ENCODE measurements around the gene TDRD3.

Gene TDRD3

DNA sequence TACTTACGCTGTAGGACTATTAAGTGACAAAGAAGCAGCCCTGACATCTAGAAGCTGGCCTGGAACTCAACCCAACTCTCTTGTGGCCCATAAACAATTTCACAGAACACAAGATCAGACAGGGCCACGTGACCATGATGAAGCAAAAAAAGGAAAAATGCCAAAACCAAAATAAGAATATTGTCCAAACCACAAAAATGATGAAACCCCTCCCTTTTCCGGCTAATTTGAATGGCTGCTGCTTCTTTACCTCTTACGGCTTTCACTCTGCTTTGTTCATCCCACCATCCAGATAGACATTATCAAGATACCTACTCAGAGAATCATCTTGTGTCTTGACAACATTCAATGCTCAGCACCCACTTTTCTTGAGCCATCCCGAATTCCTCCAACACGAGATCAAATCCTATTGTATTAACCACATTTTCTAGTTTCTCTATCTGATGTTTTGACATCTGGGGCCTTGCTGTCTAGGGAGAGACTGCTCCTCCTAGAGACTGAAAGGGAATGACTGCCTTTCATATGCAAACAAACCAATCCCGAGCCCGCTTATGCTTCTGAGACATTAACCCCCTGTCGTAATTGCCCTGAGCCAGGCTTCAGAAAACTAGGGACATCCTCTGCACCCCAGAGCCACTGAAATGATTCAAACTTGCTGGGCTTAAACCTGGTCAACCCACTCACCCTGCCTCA is 186.3 kb downstream of the TDRD3 start:
- DNase-seq: no peak

DNA sequence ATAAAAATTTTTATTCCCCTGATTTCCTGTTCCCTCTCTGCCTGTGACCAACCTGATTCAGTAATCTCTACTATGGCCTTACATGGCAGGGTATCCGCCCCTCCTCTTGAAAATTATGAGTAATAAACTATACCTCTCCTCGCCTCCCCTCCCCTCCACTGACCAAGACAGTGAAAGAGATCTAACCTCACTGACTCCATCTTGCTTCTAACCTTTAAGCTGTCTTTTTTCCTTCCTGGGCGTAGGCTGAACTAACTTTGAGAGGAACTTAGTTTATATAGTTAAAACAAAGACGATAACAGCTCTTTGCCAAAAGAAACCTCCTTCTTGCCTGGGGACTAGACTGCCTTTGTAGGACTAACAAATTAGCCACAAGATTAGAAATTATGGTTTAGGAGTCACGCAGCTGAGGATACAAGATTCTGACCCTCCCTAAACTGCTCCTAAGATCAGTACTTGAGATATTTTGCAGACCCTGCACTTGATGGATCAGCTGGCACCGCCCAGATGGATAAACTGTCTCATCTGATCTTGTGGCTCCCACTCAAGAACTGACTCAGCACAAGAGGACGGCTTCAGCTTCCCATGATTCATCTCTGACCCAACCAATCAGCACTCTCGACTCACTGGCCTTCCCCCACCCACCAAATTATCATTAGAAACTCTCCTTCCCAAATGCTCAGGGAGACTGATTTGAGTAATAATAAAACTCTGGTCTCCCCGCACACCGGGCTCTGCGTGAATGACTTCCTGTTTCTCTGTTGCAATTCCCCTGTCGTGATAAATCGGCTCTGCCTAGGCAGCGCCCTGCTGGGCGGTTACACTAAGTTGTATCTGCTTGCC is 187.1 kb downstream of the TDRD3 start:
- DNase-seq: no peak

DNA sequence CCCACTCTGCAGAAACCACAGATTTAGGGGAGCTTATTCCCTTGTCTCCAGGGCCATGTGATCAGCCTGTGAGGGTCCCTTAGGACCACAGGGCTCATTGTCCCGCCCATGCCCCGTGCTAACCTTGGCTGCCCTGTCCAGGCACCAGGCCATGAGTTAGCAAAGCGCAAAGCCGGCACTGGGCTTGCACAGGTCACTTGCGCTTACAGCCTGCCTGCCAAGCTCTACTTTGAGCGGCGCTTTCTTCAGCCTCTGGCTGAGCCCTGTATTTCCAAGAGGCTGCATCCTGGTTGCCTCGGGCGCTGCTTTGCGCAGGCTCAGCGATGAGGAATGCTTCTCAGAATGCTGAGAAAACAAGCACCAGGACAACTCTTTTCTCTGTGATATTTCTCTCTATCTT is 188.0 kb downstream of the TDRD3 start:
- DNase-seq: no peak

DNA sequence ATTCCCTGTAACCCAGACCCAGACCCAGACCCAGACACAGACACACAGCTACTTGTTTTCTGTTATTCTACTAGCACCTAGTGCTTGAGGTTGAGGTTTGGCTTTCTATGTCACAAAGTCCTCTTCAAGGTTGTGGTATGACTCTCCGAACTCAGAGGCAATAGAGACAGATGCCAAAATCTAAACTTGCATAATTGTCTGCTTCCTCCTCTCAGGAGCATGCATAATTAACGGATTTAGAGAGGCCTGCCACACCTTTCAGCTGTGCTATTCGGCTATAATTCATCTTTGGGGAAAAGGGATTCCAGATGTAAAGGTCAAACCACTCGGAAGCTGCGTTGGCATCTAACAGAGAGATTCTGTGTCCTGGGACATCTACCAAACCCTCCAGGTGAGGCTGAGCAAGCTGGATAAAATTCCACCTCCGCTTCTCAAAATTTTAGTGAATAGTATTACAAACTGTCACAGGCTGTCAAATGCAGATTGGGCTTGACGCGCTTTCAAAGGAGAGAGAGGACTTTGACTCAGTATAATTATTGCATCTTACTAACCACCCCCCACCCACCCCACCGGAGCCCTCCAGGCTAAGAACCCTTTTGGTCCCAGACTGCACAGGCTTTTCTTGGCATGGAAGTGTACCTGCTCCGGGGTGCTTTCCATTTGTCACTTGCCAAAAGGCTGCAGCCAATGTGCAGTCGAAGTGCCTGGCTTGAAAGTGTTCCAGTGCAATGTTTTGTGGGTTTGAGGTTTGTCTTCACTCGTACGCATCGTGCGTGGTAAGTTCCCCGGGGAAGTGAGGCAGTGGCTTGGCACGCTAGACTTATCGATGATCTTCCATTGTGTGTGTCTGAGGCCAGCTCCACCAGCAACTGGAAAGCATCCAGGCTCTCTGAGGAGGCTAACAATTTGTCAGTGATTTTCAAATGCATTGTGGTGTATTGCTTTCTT is 194.1 kb downstream of the TDRD3 start:
- no peak for DNase-seq

DNA sequence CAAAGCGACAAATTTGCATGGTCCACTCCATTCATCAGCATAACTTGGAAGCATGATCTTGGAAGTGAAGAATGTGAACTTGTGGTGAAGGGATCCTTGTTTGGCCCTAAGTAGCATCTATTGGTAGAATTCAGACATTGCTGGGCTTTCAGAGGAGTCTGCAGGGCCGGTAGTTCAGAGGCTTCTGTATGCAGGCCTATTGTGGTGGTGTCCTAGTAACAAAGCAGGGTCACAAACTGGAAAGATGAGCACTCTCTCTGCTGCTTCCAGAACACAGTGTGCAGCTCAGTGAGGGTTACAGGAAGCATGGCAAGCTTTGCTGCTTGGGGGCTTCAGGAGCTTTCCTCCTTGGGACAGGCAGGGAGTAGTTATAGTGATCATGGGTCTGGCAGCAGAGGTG is 206.0 kb downstream of the TDRD3 start:
- DNase-seq: no peak

DNA sequence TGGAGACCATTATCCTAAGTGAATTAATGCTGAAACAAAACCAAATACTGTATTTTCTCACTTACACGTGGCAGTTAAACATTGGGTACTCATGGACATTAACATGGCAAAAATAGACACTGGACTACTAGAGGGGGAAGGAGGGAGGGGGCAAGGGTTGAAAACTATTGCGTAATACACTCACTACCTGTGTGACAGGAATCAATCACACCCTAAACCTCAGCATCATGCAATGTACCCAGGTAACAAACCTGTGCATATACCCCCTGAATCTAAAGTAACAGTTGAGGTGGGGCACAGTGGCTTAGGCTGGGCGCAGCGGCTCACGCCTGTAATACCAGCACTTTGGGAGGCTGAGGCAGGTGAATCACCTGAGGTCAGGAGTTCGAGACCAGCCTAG is 207.0 kb downstream of the TDRD3 start:
- DNase-seq: no peak

DNA sequence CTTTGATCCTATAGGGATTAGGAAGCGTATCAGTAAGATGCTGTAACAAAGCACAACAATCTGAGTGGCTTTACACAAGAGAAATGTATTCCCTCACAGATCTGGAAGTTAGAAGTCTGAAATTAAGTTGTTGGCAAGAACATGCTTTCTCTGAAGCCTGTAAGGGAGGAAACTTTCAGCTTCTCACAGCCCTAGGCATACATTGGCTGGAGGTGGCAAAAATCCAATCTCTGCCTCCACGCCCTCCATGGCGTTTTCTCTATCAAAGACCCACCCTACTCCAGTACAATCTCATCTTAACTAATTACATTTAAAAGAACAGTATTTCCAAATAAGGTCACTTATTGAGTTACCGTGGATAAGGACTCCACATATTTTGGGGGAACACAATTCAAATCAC is 211.9 kb downstream of the TDRD3 start:
- no peak for DNase-seq

DNA sequence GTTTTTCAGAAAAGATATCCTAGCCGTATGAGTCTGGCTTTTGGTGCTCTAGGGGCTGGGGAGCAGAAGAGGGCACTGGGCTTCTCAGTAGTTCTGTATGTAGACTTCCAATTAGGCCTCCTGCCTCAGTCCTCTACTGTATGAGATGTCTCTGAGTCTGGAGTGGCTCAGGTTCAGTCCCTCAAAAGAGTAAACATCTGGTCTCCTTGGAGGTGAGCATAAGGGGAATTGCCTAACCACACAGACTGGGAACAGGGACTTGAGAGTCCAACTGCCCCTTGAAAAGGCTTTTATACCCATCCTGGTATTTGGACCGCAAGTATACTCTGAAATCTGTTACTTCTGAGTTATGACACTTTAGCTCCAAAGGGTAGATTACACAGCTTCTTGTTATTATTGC is 214.5 kb downstream of the TDRD3 start:
- no peak for DNase-seq

DNA sequence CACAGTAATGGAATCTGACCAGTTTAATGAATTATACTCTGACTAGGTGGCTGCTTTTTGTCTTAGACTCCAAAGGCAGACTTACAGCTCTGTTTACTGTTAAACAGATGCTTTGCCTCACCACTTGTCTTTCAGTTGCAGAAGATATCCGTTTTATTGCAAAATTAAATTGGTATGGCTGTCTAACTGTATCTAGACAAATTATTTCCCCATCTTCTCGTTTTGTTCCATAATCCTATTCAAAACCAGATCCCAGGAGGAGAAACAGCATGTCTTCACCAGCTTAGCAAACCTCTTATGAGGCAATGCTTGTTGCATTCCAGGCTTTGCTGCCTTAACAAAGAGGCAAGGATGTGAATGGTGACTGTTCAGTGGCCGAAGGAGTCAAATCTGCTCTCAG is 215.6 kb downstream of the TDRD3 start:
- no peak for DNase-seq

DNA sequence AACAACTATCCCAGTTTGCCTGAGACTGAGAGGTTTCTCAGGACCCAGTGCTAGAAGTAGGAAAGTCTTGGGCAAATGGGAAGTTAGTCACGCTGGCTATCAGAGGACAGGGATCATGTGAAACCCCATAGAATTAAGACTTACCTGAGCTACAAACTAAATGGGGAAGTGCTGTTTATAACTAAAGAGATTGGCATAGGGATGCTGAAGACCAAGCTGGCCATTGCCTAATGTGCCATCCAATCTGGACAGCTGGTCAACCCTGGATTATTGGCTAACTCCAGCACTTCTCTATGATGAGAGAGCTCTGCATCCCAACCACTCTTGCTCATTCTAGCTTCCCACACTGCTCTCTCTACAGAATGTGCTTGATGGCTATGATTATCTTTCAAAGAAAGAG is 216.1 kb downstream of the TDRD3 start:
- no peak for DNase-seq

DNA sequence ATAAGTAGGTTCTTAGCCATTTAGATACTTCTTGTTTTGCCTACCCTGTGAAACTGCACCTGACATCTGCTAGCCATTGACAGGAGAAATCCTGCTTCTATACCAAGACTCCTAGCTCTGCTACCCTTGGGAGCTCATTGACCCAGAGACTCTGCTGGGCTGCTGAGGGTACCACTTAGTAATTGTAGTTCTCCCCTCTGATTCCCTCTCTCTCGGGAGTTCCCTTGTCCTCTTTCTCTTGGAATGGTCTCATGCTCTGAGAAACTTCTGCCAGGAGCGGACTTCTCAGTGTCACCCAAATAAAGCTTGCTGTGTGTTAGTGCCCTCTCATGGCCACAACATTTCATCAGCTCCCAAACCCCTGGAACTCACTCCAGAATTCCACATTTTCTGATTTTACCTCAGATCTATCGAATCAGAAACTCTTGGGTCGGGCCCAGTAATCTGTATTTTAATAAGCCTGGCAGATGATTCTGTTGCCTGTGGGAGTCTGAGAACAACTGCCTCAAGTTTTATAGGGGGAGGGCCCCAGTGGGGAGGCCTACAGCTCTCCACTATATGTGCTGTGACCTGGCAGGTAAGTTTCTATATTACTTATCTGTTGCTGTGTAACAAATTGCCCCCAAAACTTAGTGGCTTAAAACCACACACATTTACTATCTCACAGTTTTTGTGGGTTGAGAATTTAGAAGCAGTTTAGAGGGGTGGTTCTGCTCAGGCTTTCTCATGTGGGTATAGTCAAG is 221.1 kb downstream of the TDRD3 start:
- DNase-seq: no peak

DNA sequence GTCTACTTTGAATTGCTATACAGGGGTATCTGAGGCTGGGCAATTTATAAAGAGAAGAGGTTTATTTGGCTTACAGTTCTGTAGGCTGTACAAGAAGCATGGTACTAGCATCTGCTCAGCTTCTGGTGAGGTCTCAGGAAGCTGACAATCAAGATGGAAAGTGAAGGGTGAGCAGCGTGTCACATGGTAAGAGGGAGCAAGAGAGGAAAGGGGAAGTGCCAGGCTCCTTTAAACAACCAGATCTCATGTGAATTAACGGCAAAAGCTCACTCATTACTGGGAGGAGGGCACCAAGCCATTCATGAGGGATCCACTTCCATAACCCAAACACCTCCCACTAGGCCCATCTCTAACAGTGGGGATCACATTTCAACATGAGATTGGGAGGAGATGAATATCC is 222.4 kb downstream of the TDRD3 start:
- DNase-seq: no peak

DNA sequence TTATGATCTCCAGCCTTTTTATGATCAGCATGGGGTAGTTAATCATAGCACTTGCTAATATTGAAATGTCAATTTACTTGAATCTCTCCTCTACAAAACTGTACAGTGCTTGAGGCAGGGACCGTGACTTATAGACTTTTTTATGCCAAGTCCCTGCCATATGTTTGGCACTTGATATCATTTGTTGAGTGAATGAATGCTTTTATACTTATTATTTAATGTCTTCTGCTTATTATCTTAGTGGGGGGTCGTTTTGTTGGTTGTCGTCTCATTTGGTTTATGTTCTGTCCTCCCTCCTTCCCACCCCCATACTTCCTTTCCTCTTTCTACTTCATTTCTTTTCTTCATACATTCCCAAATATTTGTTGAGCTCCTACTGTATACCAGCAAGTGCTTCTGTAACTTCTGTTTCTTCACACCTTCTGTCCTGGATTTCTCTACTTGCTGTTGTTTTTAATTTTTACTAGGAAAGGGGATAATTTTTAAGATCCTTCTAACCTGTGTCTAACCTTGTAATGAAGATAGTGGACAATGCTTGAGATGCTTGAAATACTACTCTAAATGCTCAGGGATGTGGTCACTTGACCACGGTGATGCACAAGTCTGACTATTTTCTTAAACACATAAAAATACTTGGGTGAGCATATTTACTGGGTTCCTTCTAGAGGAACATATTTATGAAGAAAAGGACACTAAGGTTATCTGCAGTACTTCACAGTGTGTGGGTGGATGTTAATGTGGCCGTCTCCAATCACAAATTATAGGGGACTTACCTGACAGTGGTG is 223.8 kb downstream of the TDRD3 start:
- DNase-seq: no peak

DNA sequence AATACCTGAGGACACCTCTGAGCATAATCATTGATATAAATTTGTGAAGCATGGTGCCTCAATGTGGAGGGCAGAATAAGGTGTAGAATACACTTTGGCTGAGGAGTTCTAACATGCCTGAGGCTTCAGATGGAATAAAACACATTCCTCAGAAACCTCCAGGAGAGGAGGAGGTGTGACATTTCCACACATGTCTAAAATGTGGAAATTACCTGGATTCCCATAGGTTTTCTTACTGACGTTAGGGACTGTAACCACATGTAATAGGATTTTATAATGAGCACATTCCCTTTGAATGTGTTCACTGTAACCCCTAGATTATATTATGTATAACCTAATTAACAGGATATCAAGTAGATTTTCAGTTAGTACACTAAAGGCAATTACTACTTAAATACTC is 226.1 kb downstream of the TDRD3 start:
- no peak for DNase-seq
